ENCODE measurements around the gene ETV3L. TPM values are rescaled to one million over a fixed set of nuclear protein-coding genes. Genes with fewer than 3 reads are reported as not detected.

Gene ETV3L
- polyA plus RNA-seq, 3 donors, result not detected

DNA sequence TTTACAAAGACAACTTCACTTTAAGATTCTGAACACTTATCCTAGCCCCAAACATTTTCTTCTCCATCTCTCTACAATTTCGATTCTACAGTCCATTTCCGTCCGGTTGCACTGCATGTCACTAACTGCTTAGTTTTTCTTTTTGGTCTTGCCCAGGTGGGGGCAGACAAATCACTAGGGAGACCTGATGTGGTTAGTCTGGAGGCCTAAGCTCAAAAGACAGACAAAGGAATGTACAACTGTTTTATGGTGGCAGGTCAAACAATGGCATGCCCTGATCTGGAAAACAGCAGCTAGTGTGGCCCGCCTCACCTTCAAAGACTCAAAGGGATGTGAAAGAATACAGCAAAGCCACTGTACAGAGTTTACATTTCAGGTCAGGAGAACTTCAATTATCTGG lies 34.8 kb upstream of the ETV3L start:
- no peak for DNase-seq (ENCODE audit: extremely low read depth in 1 of 11, low read depth in 9 of 11, low spot score in 4 of 11)

- DNase-seq (ENCODE audit: extremely low read depth in 1 of 11, low read depth in 9 of 11, low spot score in 4 of 11), result no peak
Measured at GRCh38 chr1:157133426-157133825, 33.8 kb upstream of the ETV3L start.

DNA sequence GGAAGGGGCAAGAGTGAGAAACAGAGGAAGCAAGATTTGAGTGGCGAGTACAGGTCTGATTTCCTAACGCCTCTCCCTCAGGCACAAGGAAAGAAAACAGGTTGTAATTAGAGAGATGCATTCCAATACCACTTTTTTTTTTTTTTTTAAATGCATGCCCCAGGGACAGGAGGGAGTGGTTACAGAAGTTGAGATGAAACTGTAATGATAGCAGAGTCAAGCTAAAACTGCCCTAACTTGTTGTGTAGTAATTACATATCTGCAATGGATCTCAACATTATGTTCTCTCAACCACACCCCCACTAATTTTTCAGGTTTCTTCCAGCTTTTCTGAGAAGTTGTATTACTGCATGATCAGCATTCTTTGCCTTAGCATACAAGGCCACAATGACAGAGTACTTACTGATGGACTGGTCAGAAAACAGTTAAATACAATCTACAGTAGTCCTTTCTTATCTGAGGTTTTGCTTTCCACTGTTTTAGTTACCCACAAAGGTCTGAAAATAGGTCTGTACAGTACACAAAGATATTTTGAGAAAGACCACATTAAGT lies 33.1 kb upstream of the ETV3L start:
- no peak for DNase-seq (ENCODE audit: extremely low read depth in 1 of 11, low read depth in 9 of 11, low spot score in 4 of 11)

DNA sequence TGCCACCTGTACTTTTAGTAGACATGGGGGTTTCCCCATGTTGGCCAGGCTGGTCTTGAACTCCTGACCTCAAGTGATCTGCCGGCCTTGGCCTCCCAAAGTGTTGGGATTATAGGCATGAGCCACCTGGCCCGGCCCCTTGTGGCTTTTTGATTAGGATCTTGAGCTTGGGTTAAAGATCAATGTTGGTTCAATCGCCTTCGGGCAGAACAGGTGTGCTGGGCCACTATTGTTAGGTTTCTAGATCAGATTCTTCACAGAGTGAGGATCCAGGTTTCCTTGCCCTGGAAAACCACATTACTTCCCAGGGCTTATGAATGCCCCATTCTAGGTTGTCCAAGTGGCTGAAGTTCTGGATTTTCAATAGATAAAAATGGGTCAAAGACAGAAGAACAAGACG lies 32.5 kb upstream of the ETV3L start:
- no peak for DNase-seq (ENCODE audit: extremely low read depth in 1 of 11, low read depth in 9 of 11, low spot score in 4 of 11)

DNA sequence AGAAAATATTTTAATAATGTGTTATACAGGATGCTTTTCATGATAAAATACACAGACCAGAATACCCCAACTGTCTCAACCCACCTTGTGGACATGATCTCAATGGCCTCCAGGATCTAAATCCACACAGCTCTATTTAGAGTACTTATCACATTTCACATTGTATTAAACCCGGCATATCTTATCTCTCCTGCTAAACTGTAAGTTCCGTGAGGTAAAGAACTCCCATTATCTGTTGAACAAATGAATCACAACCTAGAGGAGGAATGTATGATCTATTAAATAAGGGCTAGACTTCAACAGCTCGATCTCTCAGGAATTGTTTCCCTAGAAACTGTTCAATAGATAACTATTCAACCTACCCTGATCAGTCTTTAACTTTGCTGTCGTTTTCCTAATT lies 31.7 kb upstream of the ETV3L start:
- no peak for DNase-seq (ENCODE audit: extremely low read depth in 1 of 11, low read depth in 9 of 11, low spot score in 4 of 11)

- no peak for DNase-seq (ENCODE audit: extremely low read depth in 1 of 11, low read depth in 9 of 11, low spot score in 4 of 11)
Measured at GRCh38 chr1:157124855-157125254, 25.2 kb upstream of the ETV3L start.

- no peak for DNase-seq (ENCODE audit: extremely low read depth in 1 of 11, low read depth in 9 of 11, low spot score in 4 of 11)
Measured at GRCh38 chr1:157119448-157119847, 19.8 kb upstream of the ETV3L start.

GRCh38 chr1:157119008-157119407 lies 19.4 kb upstream of the ETV3L start:
- no peak for DNase-seq (ENCODE audit: extremely low read depth in 1 of 11, low read depth in 9 of 11, low spot score in 4 of 11)

DNA sequence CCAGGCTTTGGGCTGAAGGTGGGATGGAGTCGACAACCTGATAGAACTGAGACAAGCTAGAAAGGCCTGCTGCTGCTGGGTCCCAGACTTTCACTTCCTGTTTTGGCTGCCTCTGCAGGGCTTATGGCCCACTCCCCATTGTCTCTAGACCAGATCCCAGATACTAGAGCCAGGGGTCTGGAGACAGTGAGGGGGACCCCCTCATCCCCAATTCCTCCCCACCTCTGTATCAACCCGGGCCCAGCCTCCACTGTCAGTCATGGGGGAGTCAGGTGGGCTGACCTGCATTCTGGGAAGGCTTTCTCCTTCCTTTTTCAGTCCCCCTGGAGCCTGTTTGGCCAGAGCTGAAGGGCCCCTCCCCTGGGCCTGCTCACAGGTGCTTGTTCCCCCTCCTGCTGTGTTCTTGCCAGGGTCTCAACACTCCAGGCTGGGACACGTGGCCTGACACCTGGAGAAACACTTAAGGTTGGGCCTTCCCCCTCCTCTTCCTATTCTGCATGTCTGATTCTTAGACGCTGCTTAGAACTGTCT lies 18.0 kb upstream of the ETV3L start:
- DNase-seq (ENCODE audit: extremely low read depth in 1 of 11, low read depth in 9 of 11, low spot score in 4 of 11), result no peak

DNA sequence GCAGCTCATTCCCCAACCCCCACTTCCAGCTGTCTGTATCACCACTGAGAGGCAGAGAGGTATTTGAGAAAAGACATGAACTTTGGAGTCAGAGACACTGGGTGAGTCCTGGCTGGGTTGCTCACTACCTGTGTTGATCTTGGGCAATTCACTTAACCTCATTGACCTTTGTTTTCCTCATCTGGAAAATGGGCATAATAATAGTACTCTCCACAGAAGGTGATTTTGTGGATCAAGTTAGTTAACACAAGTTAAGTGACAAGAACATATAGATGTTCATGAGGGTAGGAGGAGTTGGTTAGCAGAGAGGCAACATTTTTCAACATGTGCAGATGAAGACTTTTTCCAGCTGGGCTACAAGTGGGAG lies 17.1 kb upstream of the ETV3L start:
- no peak for DNase-seq (ENCODE audit: extremely low read depth in 1 of 11, low read depth in 9 of 11, low spot score in 4 of 11)

DNA sequence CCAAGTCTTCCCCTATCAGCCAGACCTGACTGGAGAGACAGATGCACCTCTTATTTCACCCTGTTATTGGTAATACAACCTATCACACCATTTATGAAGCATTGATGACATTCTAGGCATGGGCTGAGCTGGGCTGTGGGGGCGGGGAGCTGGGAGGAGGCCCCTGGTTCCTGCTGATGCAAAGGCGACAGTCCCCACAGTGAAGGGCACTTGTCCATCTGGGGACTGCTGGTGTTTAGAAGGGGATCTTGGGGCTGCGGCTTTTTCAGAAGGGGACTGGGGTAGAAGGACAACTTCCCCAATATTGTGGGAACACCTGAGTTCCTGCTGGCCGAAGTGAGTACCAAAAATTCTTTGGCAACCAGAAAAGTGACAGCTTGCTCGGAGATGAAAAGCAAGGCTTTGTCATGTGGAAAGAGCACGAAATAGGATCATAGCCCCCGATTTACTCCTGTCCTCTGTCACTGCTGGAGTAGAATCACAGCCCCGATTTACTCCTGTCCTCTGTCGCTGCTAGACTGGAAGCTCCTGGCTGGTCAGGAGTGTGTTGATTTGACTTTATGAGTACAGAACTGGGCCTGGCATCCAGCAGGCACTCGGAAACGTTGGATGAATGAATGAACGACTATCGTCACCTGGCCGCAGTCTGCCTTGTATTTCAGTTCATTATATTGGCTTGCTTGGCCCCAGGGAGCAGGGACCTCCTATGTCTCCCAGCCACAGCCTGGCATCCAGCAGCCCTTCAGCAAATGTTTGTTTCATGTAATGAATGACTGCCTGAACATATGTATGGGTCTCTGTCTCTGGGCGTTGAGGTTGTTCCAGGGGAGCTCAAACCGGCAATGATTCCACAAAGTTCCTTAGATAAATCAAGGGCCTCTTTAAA lies 16.5 kb upstream of the ETV3L start:
- no peak for DNase-seq (ENCODE audit: extremely low read depth in 1 of 11, low read depth in 9 of 11, low spot score in 4 of 11)

DNA sequence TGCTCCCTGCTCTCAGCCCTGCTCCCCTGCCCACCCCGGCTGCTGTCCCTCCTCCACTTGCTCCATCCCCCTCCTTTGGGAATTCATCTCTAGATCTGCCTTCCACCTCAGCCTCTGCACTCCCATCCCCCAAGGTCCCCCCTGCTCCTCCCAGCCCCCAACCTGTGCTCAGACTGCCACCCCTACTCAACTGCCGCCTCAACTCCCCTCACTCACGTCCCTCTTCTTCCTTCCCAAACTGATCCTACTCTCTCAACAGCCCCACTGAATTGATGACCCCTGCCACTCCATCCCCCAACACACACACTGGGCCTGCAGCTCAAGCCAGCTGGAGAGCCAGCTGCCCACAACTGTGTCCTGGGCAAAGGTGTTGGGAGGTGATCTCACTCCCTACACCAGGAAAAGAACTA lies 15.8 kb upstream of the ETV3L start:
- DNase-seq (ENCODE audit: extremely low read depth in 1 of 11, low read depth in 9 of 11, low spot score in 4 of 11), result no peak

- no peak for DNase-seq (ENCODE audit: extremely low read depth in 1 of 11, low read depth in 9 of 11, low spot score in 4 of 11)
Measured at GRCh38 chr1:157114183-157115121, 14.8 kb upstream of the ETV3L start.

GRCh38 chr1:157113631-157114030 lies 14.0 kb upstream of the ETV3L start:
- DNase-seq (ENCODE audit: extremely low read depth in 1 of 11, low read depth in 9 of 11, low spot score in 4 of 11), result no peak

DNA sequence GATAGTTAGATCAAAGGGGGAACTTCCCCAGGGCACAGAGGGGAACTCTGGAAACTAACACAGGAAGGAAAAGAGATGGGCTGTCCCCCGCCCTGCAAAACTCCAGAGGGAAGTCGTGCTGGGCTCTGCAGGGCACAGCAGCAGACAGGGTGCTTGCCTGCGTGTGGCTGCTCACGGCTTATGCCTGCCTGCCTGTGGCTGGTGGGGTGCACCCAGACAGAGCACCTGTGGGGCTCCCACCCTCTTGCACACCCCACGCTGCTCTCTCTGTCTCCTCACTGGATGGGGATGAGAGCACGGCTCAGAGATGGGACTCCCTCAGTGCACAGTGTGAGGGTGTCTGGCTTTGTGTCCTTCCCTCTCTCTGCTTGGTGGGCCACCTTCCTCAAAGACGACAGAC lies 13.5 kb upstream of the ETV3L start:
- no peak for DNase-seq (ENCODE audit: extremely low read depth in 1 of 11, low read depth in 9 of 11, low spot score in 4 of 11)

GRCh38 chr1:157112186-157112867 lies 12.7 kb upstream of the ETV3L start:
- DNase-seq (ENCODE audit: extremely low read depth in 1 of 11, low read depth in 9 of 11, low spot score in 4 of 11), result no peak

- no peak for DNase-seq (ENCODE audit: extremely low read depth in 1 of 11, low read depth in 9 of 11, low spot score in 4 of 11)
Measured at GRCh38 chr1:157111396-157112165, 12.0 kb upstream of the ETV3L start.

- DNase-seq (ENCODE audit: extremely low read depth in 1 of 11, low read depth in 9 of 11, low spot score in 4 of 11), result no peak
Measured at GRCh38 chr1:157110686-157111085, 11.1 kb upstream of the ETV3L start.

All from renal cortex interstitium (tissue), 11 donors.